ENCODE results near the gene SCT. TPM values are rescaled to one million over a fixed set of nuclear protein-coding genes. Genes with fewer than 3 reads are reported as not detected.

Gene SCT
- total RNA-seq, 1 donor from 2014 or later, result not detected

- peaks cover 0 to 91% of the 10 kb centered on the region in 2 donors for H3K36me3 ChIP-seq
These were observed 28.8 kb downstream of the SCT start for GRCh38 chr11:598005-598680.

GRCh38 chr11:597166-597725 is 29.7 kb downstream of the SCT start:
- Histone ChIP-seq H3K4me3 (no peak overlapping the region), H3K9me3 (no peaks in the 10 kb centered on the region), H3K27me3 (no peaks in the 10 kb centered on the region), H3K36me3 (peaks cover 0 to 92% of the 10 kb centered on the region in 2 donors), H3K4me1 (no peaks in the 10 kb centered on the region), H3K27ac (no peak overlapping the region)
- DNase-seq (ENCODE audit: extremely low spot score in 2 of 2), result no peak
- TF ChIP-seq POLR2AphosphoS5 (IDR thresholded peaks at IDR 0.05; ENCODE audit: insufficient read depth in 1 of 2, low read depth in 1 of 2) (no peak), POLR2A (IDR thresholded peaks at IDR 0.05) (no peak), CTCF (IDR thresholded peaks at IDR 0.05) (no peak)
- intact Hi-C loops (cut with DNase I), result no loop called here

More at GRCh38 chr11:598005-598680, 28.8 kb downstream of the SCT start:
- TF ChIP-seq POLR2AphosphoS5 (IDR thresholded peaks at IDR 0.05; ENCODE audit: insufficient read depth in 1 of 2, low read depth in 1 of 2), result no peak
- TF ChIP-seq POLR2A (IDR thresholded peaks at IDR 0.05), result no peak
- no peak for TF ChIP-seq CTCF (IDR thresholded peaks at IDR 0.05)
- DNase-seq (ENCODE audit: extremely low spot score in 2 of 2), result no peak
- H3K27me3 ChIP-seq, result no peaks in the 10 kb centered on the region
- H3K4me3 ChIP-seq, result no peak overlapping the region
- no peak overlapping the region for H3K27ac ChIP-seq
- intact Hi-C loops (cut with DNase I), result no loop called here
- no peaks in the 10 kb centered on the region for H3K4me1 ChIP-seq
- H3K9me3 ChIP-seq, result no peaks in the 10 kb centered on the region

- H3K27me3 ChIP-seq, result no peaks in the 10 kb centered on the region
- no peak overlapping the region for H3K4me3 ChIP-seq
- intact Hi-C loops (cut with DNase I), result no loop called here
- DNase-seq (ENCODE audit: extremely low spot score in 2 of 2), result no peak
- TF ChIP-seq POLR2A (IDR thresholded peaks at IDR 0.05), result no peak
- no peak for TF ChIP-seq POLR2AphosphoS5 (IDR thresholded peaks at IDR 0.05; ENCODE audit: insufficient read depth in 1 of 2, low read depth in 1 of 2)
- TF ChIP-seq CTCF (IDR thresholded peaks at IDR 0.05), result no peak
- H3K27ac ChIP-seq, result no peak overlapping the region
- H3K4me1 ChIP-seq, result no peaks in the 10 kb centered on the region
- peaks cover 0 to 91% of the 10 kb centered on the region in 2 donors for H3K36me3 ChIP-seq
- H3K9me3 ChIP-seq, result no peaks in the 10 kb centered on the region
These were observed 30.6 kb downstream of the SCT start for GRCh38 chr11:596374-596773.

GRCh38 chr11:595400-595799 is 31.6 kb downstream of the SCT start:
- H3K9me3 ChIP-seq, result no peaks in the 10 kb centered on the region
- H3K36me3 ChIP-seq, result peaks cover 0 to 92% of the 10 kb centered on the region in 2 donors
- DNase-seq (ENCODE audit: extremely low spot score in 2 of 2), result no peak
- H3K4me1 ChIP-seq, result no peaks in the 10 kb centered on the region
- no peak overlapping the region for H3K4me3 ChIP-seq
- intact Hi-C loops (cut with DNase I), result no loop called here
- no peak overlapping the region for H3K27ac ChIP-seq
- H3K27me3 ChIP-seq, result no peaks in the 10 kb centered on the region
- no peak for TF ChIP-seq CTCF (IDR thresholded peaks at IDR 0.05)
- no peak for TF ChIP-seq POLR2A (IDR thresholded peaks at IDR 0.05)
- no peak for TF ChIP-seq POLR2AphosphoS5 (IDR thresholded peaks at IDR 0.05; ENCODE audit: insufficient read depth in 1 of 2, low read depth in 1 of 2)

GRCh38 chr11:593347-593746 is 33.6 kb downstream of the SCT start:
- TF ChIP-seq POLR2A (IDR thresholded peaks at IDR 0.05), result no peak
- no peak for TF ChIP-seq CTCF (IDR thresholded peaks at IDR 0.05)
- no peak for TF ChIP-seq POLR2AphosphoS5 (IDR thresholded peaks at IDR 0.05; ENCODE audit: insufficient read depth in 1 of 2, low read depth in 1 of 2)
- Histone ChIP-seq H3K9me3 (no peaks in the 10 kb centered on the region), H3K27me3 (no peaks in the 10 kb centered on the region), H3K4me3 (no peak overlapping the region), H3K4me1 (no peaks in the 10 kb centered on the region), H3K36me3 (peaks cover 0 to 91% of the 10 kb centered on the region in 2 donors), H3K27ac (no peak overlapping the region)
- intact Hi-C loops (cut with DNase I), result no loop called here
- no peak for DNase-seq (ENCODE audit: extremely low spot score in 2 of 2)
